Gastroesophageal sphincter (tissue), 3 donors: ENCODE measurements around the gene ABHD5.

Source experiments
- EP300 ChIP-seq: sonication (generic); formaldehyde crosslinking; IDR thresholded peaks from one replicate; pipeline ENCODE4 v1.6.1; 2017; ENCODE audit warnings: antibody characterized with exemption, mild to moderate bottlenecking
- POLR2A ChIP-seq, 2 donors: fragments of 450-650 bp; IDR thresholded peaks; one replicate each; pipeline ENCODE4 v1.6.1; 2017; ENCODE audit warnings: antibody characterized with exemption in 2 of 2, mild to moderate bottlenecking in 2 of 2, moderate library complexity in 1 of 2
- POLR2AphosphoS5 ChIP-seq: sonication (generic); formaldehyde crosslinking; IDR thresholded peaks from one replicate; pipeline ENCODE4 v1.6.1; 2017; ENCODE audit warnings: antibody characterized with exemption
- TF ChIP-seq, protein P1 (sequence below), 4 experiments: fragments of 200-600 bp in 2 of 4; fragments of 450-650 bp in 2 of 4; sonication (generic) in 1 of 4; IDR thresholded peaks; one replicate each; pipeline ENCODE4 v1.5.1; 2017 to 2019; ENCODE audit warnings: antibody characterized with exemption in 4 of 4, mild to moderate bottlenecking in 2 of 4, moderate library complexity in 2 of 4

DNA sequence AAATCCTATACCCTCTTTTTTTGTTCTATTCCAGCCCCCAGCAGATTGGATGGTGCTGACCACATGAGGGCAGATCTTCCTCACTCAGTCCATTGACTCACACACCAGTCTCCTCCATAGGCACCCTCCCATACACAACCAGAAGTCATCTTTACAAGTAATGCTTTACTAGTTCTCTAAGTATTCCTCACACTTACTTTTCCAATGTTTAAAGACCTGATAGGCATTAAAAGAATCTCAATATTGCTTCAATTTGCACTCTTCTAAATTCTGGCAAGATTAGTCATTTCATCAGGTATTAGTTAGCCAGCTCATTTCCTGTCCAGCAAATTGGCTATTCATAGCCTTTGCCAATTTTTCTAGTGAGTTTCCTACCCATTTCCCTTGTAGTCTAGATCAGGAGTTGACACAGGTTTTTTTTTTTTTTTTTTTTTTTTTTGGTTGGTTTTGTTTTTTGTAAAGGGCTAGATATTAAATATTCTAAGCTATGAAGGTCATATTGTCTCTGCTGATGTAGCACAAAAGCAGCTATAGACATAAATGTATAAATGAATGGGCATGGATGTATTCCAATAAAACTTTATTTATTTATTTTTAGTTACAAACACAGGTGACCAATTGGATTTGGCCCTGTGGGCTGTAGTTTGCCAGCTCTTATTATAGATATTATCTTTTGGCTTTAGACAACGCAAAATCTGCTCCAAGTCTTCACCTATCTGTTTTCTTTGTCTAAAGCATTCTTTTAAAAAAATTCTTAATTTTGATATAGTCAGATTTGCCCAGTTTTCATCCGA, 76.1 kb downstream of the ABHD5 start:
- TF ChIP-seq, protein P1, sequence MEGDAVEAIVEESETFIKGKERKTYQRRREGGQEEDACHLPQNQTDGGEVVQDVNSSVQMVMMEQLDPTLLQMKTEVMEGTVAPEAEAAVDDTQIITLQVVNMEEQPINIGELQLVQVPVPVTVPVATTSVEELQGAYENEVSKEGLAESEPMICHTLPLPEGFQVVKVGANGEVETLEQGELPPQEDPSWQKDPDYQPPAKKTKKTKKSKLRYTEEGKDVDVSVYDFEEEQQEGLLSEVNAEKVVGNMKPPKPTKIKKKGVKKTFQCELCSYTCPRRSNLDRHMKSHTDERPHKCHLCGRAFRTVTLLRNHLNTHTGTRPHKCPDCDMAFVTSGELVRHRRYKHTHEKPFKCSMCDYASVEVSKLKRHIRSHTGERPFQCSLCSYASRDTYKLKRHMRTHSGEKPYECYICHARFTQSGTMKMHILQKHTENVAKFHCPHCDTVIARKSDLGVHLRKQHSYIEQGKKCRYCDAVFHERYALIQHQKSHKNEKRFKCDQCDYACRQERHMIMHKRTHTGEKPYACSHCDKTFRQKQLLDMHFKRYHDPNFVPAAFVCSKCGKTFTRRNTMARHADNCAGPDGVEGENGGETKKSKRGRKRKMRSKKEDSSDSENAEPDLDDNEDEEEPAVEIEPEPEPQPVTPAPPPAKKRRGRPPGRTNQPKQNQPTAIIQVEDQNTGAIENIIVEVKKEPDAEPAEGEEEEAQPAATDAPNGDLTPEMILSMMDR (IDR thresholded peaks at IDR 0.05): no peak
- TF ChIP-seq POLR2A (IDR thresholded peaks at IDR 0.05): no peak
- no peak for TF ChIP-seq POLR2AphosphoS5
- TF ChIP-seq EP300: no peak
